ENCODE data around the gene PNMA6E. TPM values are rescaled to one million over a fixed set of nuclear protein-coding genes. Genes with fewer than 3 reads are reported as not detected.

PNMA6E gene
- not detected in 2 replicates for total RNA-seq

DNA sequence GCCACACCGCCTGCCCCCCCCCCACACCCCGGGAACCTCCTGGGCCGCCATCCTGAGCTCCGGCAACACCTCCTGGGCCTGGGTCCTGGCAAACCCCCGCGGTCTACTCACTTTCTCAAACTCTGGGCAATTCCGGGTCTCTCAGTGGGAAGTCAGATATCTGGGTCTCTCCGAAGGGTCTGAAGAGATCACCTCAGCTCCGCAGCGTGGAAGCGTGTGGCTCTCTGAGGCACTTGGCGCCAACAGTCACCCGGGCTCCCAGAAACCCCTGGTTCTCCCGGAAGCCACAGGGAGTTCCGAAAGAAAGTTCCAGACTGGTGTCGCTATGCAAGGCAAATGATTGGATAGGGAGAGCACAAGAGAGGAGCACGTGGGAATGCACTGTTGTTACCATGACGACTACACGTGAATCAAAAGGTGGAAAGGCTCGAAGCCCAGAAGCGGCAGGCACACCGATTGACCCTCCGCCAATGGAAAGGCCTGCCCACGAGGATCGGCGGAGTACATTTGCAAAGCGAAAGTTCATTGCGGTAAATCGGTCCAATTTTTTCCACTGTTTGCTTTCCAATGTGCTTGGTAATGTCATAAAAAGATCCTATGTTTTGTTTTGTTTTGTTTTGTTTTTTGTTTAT is at the start of gene PNMA6E:
Gene PNMA6E, minus strand, starts transcription at position 218 of the 632 bp plus-strand sequence. CDS start 2,501 bp downstream, outside the sequence.

DNA sequence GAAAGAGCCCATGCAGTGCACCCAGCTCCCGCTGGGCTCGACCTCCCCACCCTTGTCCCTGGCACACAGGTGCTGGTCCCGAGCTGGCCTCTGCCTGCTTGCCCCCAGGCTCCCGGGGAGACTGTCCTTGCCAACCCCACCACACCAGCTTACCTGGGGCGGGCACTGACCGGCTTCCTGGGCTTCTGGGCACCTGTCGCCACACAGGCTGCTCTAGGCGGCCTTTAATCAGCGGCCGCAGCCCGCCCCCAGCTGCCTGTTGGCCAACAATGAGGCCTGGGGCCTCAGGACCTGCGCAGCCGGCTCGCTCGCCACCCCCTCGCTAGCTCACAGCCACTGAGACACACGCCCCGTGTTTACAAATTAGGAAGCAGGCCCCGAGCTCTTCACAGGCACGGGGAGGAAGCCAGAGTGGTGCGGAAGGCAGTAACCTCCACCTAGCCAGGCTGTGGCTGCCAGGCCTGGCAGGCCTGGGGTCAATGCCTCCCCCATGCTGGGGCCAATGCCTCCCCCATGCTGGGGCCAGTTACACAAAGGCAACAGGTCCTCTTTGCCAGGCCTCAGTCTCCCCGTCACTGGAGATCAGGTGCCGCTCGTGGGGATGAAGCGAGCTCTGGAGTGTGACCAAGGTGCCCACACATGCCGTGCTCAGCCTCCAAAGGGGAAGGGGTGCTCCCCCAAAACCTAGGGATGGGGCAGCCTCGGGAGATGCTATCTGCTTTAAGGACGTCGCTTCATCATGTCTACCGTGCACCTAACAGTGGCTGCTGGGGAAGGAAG is 44.9 kb upstream of the PNMA6E start, which contains the start of gene TREX2:
Gene TREX2, minus strand, starts transcription at position 201 of the 780 bp plus-strand sequence. CDS start 626 bp downstream, outside the sequence.

DNA sequence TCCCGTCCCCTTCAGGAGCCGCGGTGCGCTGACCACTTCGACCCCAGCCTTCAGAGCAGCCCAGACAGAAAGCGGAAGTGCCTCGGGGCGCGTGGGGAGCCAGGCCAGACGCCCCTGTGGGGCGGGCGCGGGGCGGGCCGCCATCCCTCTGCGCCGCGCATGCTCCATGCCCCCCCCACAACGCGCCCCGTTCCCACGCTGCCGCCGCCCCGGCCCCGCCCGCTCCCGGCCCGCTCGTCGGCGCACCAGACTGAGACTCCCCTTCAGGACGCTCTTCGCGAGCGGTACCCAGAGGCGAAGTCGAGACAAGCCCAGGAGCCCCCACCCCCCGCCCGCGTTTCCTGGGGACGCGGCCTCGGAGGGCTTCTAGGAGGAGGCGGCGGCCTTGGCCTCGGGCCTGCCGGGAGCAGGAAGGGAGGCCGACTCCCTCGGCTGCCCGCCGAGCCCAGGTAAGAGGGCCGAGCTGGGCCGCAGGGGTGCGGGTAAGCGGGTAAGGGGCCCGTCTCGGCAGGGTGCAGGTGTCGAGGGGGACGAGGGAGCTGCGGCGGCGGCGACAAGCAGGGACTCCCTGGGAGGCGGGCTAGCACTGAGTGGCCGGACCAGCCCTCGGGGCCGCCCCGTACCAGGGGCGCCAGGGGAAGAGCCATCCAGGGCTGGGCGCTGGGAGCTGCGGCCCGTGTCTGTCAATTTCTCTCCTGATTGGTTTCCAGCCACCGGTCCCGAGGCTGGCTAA is 10.3 kb upstream of the PNMA6E start, which contains the start of gene ZFP92:
Gene ZFP92, plus strand, starts transcription at position 218 of the 733 bp plus-strand sequence. CDS start 6,851 bp downstream, outside the sequence.

Small RNA genes within 50 kb of the gene (small RNA-seq; reads per million reads assigned to genes)
- gene AC152007.1 (not detected), gene RN7SL667P (not detected)

Other genes starting within 250 kb of the PNMA6E start
- gene MAGEA1, start 222.1 kb downstream of the PNMA6E start, total RNA-seq = not detected in 2 replicates
- not detected in 2 replicates for gene PNMA6F, start 79.6 kb downstream of the PNMA6E start, total RNA-seq
- gene ZNF275, start 67.2 kb downstream of the PNMA6E start, total RNA-seq = 6.3 and 9.0 TPM in 2 replicates
- gene ZFP92, start 10.1 kb upstream of the PNMA6E start, total RNA-seq = not detected in 2 replicates
- 1.6 TPM in 2 replicates for gene TREX2, start 44.7 kb upstream of the PNMA6E start, total RNA-seq
- 10.2 and 22.1 TPM in 2 replicates for gene HAUS7, start 69.2 kb upstream of the PNMA6E start, total RNA-seq
- 0.11 and 0.39 TPM in 2 replicates for gene BGN, start 93.6 kb upstream of the PNMA6E start, total RNA-seq
- not detected in 2 replicates for gene ATP2B3, start 116.3 kb upstream of the PNMA6E start, total RNA-seq
- 22.0 and 35.5 TPM in 2 replicates for gene CCNQ, start 197.8 kb upstream of the PNMA6E start, total RNA-seq
- under 0.01 and 0.54 TPM in 2 replicates for gene DUSP9, start 245.9 kb upstream of the PNMA6E start, total RNA-seq